Mammary epithelial cell (primary cell): ENCODE results near the gene GJB4.

Experiments
- CTCF ChIP-seq, 2 donors: IDR thresholded peaks in 1 of 2; conservative IDR thresholded peaks in 1 of 2; 2 replicates each; pipeline ENCODE4 v1.5.1; 2011 to 2012; ENCODE audit warnings: inconsistent platforms in 2 of 2, low read length in 2 of 2, mild to moderate bottlenecking in 2 of 2, control low read depth in 1 of 2, low read depth in 1 of 2; ENCODE audit not compliant: insufficient read depth in 1 of 2; ENCODE audit errors: extremely low read depth in 1 of 2
- EZH2 ChIP-seq: IDR thresholded peaks from 2 replicates; pipeline ENCODE4 v1.6.1; 2012; ENCODE audit warnings: low read length, inconsistent platforms, borderline replicate concordance

- TF ChIP-seq CTCF (conservative IDR thresholded peaks at IDR 0.05 in 1 of 2, IDR thresholded peaks at IDR 0.05 in 1 of 2; ENCODE audit: extremely low read depth in 1 of 2, insufficient read depth in 1 of 2, low read depth in 1 of 2, low read length in 2 of 2), result no peak
- TF ChIP-seq EZH2, result no peak
These were observed 48.7 kb upstream of the GJB4 start for GRCh38 chr1:34710812-34711211.
